ENCODE results near the gene EIF4E2.

GRCh38 chr2:232537079-232537478 lies 13.4 kb upstream of the EIF4E2 start:
- TF ChIP-seq POLR2A (IDR thresholded peaks at IDR 0.05; ENCODE audit: extremely low read depth, insufficient read length) (no peak), CTCF (IDR thresholded peaks at IDR 0.05; ENCODE audit: low read depth, low read length) (peak; percentile 62), MYC (IDR thresholded peaks at IDR 0.05; ENCODE audit: low read depth, low read length) (no peak), MAX (IDR thresholded peaks at IDR 0.05; ENCODE audit: low read depth, low read length) (no peak)

Measured in NB4 (cell line).